ENCODE results near the gene ATRNL1.

DNA sequence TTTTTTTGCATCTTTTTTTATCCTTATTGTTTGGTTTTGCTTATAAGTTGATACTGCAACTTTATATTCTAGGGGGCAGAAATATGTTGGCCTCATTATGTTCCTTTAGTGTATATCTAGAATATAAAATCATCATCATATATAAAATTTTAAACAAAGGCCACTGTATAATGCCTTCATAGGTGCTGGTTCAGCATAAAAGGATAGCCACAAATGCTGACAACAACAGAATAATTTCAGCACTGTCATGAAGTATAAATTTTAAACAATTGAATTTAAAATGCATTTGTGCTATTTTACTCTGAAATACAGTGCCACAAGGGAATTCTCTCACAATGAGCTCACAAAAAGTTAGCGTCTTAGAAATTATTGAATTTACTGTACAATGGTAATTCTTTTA, 285.9 kb downstream of the ATRNL1 start:
- TF ChIP-seq ELF4 (IDR thresholded peaks at IDR 0.05) (no peak), FOXK2 (IDR thresholded peaks at IDR 0.05) (no peak), FOXM1 (IDR thresholded peaks at IDR 0.05; ENCODE audit: borderline replicate concordance) (no peak), NFRKB (IDR thresholded peaks at IDR 0.05) (no peak), LEF1 (IDR thresholded peaks at IDR 0.05; ENCODE audit: borderline replicate concordance) (no peak), SP1 (IDR thresholded peaks at IDR 0.05) (no peak), HDGF (IDR thresholded peaks at IDR 0.05; ENCODE audit: borderline replicate concordance) (no peak), SUZ12 (IDR thresholded peaks at IDR 0.05) (no peak), ZNF384 (IDR thresholded peaks at IDR 0.05) (no peak), FOXA1 (IDR thresholded peaks at IDR 0.05) (no peak), BHLHE40 (IDR thresholded peaks at IDR 0.05; ENCODE audit: borderline replicate concordance) (no peak), PKNOX1 (IDR thresholded peaks at IDR 0.05) (no peak), ARNT (IDR thresholded peaks at IDR 0.05) (no peak), TARDBP (IDR thresholded peaks at IDR 0.05) (no peak)
